GM23338 (cell line): ENCODE results near the gene LRP1B. TPM values are rescaled to one million over a fixed set of nuclear protein-coding genes. Genes with fewer than 3 reads are reported as not detected.
"Not testable (repeated sequence)": the region's sequence is repeated elsewhere in the genome, so short reads cannot be mapped to it uniquely, and the experiment has no call there.

Source experiments
- ATAC-seq: fragments of 200-7000 bp; cut with Tn5 transposase; 3 replicates; pipeline ENCODE4 v1.9.1; 2020
- DNase-seq: peaks from one replicate; pipeline ENCODE4 v3.0.0-alpha.2; 2015; ENCODE audit warnings: low spot score
- H2AFZ ChIP-seq: fragments of 200-600 bp; sonication (generic); 2 replicates; pipeline ENCODE4 v1.8.0; 2016; ENCODE audit warnings: antibody characterized with exemption, mild to moderate bottlenecking, moderate library complexity
- H3F3A ChIP-seq: fragments of 200-600 bp; sonication (generic); replicated peaks from 2 replicates; pipeline ENCODE4 v1.8.0; 2017; ENCODE audit warnings: antibody characterized with exemption, mixed run types, low read depth
- H3K27ac ChIP-seq: fragments of 200-600 bp; sonication (generic); 2 replicates; pipeline ENCODE4 v1.6.1; 2016; ENCODE audit warnings: low read depth
- H3K27me3 ChIP-seq: fragments of 200-600 bp; sonication (generic); 2 replicates; pipeline ENCODE4 v1.8.0; 2016; ENCODE audit warnings: mild to moderate bottlenecking, mixed run types, moderate library complexity; ENCODE audit not compliant: insufficient read depth
- H3K36me3 ChIP-seq: fragments of 200-600 bp; sonication (generic); 2 replicates; pipeline ENCODE4 v1.8.0; 2016; ENCODE audit warnings: mild to moderate bottlenecking; ENCODE audit not compliant: insufficient read depth
- H3K4me1 ChIP-seq: fragments of 200-600 bp; sonication (generic); 2 replicates; pipeline ENCODE4 v1.8.0; 2016; ENCODE audit warnings: mild to moderate bottlenecking, moderate library complexity; ENCODE audit not compliant: insufficient read depth
- H3K4me2 ChIP-seq: fragments of 200-600 bp; sonication (generic); 2 replicates; pipeline ENCODE4 v1.7.1; 2017; ENCODE audit warnings: mixed run types
- H3K4me3 ChIP-seq: fragments of 200-600 bp; sonication (generic); 2 replicates; pipeline ENCODE4 v1.6.1; 2016; ENCODE audit warnings: mixed run types
- H3K79me2 ChIP-seq: fragments of 200-600 bp; sonication (generic); replicated peaks from 2 replicates; pipeline ENCODE4 v1.8.0; 2017; ENCODE audit warnings: mild to moderate bottlenecking; ENCODE audit not compliant: insufficient read depth
- H3K9me2 ChIP-seq: fragments of 200-600 bp; sonication (generic); 2 replicates; pipeline ENCODE4 v1.8.0; 2017; ENCODE audit not compliant: insufficient read depth
- H4K20me1 ChIP-seq: fragments of 200-600 bp; sonication (generic); replicated peaks from 2 replicates; pipeline ENCODE4 v1.8.0; 2017; ENCODE audit warnings: mild to moderate bottlenecking; ENCODE audit not compliant: insufficient read depth
- H3K27ac Mint-ChIP-seq: 2 replicates; pipeline ENCODE4 v1.8.0; 2020; ENCODE audit warnings: inconsistent platforms, mild to moderate bottlenecking, moderate library complexity, mixed read lengths
- H3K27me3 Mint-ChIP-seq: 3 replicates; pipeline ENCODE4 v1.8.0; 2022; ENCODE audit warnings: low read depth, mild to moderate bottlenecking, moderate library complexity, mixed read lengths, inconsistent platforms; ENCODE audit not compliant: insufficient read depth, poor library complexity
- H3K36me3 Mint-ChIP-seq: 3 replicates; pipeline ENCODE4 v1.8.0; 2021; ENCODE audit warnings: low read depth, mild to moderate bottlenecking, inconsistent platforms, moderate library complexity, mixed read lengths
- H3K4me1 Mint-ChIP-seq: 3 replicates; pipeline ENCODE4 v1.8.0; 2020; ENCODE audit warnings: mild to moderate bottlenecking, inconsistent platforms, mixed read lengths
- H3K4me3 Mint-ChIP-seq: 3 replicates; pipeline ENCODE4 v1.8.0; 2021; ENCODE audit warnings: moderate library complexity, mild to moderate bottlenecking, inconsistent platforms, mixed read lengths
- H3K9me3 Mint-ChIP-seq: 3 replicates; pipeline ENCODE4 v1.8.0; 2020; ENCODE audit warnings: moderate library complexity, mild to moderate bottlenecking, inconsistent platforms, mixed read lengths
- EZH2phosphoT487 ChIP-seq: fragments of 200-600 bp; sonication (generic); IDR thresholded peaks from one replicate; pipeline ENCODE4 v1.8.1; 2018; ENCODE audit warnings: antibody characterized with exemption; ENCODE audit not compliant: unreplicated experiment
- POLR2AphosphoS5 ChIP-seq: IDR thresholded peaks from 2 replicates; pipeline ENCODE4 v1.6.1; 2016; ENCODE audit warnings: antibody characterized with exemption, low read depth
- ZNF462 ChIP-seq: fragments of 250-450 bp; sonication (Bioruptor Pico); IDR thresholded peaks from 2 replicates; pipeline ENCODE4 v1.5.0; 2020; ENCODE audit warnings: mild to moderate bottlenecking, moderate library complexity
- polyA plus RNA-seq: library from polyadenylated mRNA; unstranded; fragments of >200 nt; fragmentation: Nextera tagmentation; extraction: Ambion mirVana; gene quantifications from 2 replicates; pipeline ENCODE4 v1.2.1, GENCODE V29; 2016
- total RNA-seq: library from RNA; depleted of rRNA; stranded (reverse); fragments of >200 nt; shearing (Covaris generic); gene quantifications from 2 replicates; pipeline ENCODE4 v1.2.3, GENCODE V29; 2014

LRP1B gene
- total and polyA plus RNA-seq, 2 experiments from 2014 or later: 0.15 to 0.97 TPM

GRCh38 chr2:140344838-140345237, 1786.0 kb downstream of the LRP1B start:
- no peak overlapping the region for H3K27ac Mint-ChIP-seq
- Histone ChIP-seq H3K79me2 (no peaks in the 10 kb centered on the region), H3K4me1 (peaks cover 13% of the 10 kb centered on the region), H2AFZ (no peak overlapping the region), H3K9me2 (no peaks in the 10 kb centered on the region), H3K27ac (no peak overlapping the region), H3F3A (no peaks in the 10 kb centered on the region), H3K27me3 (no peaks in the 10 kb centered on the region), H3K36me3 (no peaks in the 10 kb centered on the region), H3K4me3 (no peak overlapping the region), H3K4me2 (no peak overlapping the region), H4K20me1 (no peaks in the 10 kb centered on the region)
- H3K36me3 Mint-ChIP-seq: no peaks in the 10 kb centered on the region
- H3K4me3 Mint-ChIP-seq: no peak overlapping the region
- no peaks in the 10 kb centered on the region for H3K27me3 Mint-ChIP-seq
- ATAC-seq: no peak
- TF ChIP-seq POLR2AphosphoS5: no peak
- no peak for TF ChIP-seq EZH2phosphoT487
- no peak for TF ChIP-seq ZNF462 (CRISPR knock-in tag)
- no peak for DNase-seq
- no peaks in the 10 kb centered on the region for H3K9me3 Mint-ChIP-seq
- peaks cover 13% of the 10 kb centered on the region for H3K4me1 Mint-ChIP-seq

- H3K4me2 ChIP-seq, H3K9me2 ChIP-seq, H4K20me1 ChIP-seq, H3K79me2 ChIP-seq, H3K36me3 ChIP-seq, DNase-seq, H3F3A ChIP-seq, H3K27me3 Mint-ChIP-seq, ATAC-seq, H3K9me3 Mint-ChIP-seq, H3K4me3 ChIP-seq, H3K27me3 ChIP-seq, H3K27ac Mint-ChIP-seq, H3K27ac ChIP-seq, H2AFZ ChIP-seq, H3K36me3 Mint-ChIP-seq, H3K4me3 Mint-ChIP-seq: not testable (repeated sequence)
- H3K4me1 ChIP-seq: peaks cover 13% of the 10 kb centered on the region
- H3K4me1 Mint-ChIP-seq: peaks cover 13% of the 10 kb centered on the region
Observed at GRCh38 chr2:140344266-140344665, 1786.5 kb downstream of the LRP1B start.
